HEK293T (cell line): Measurements from ENCODE around the gene RARA.

ENCODE experiments used
- BHLHE40 ChIP-seq: fragments of 450-650 bp; IDR thresholded peaks from 2 replicates; pipeline ENCODE4 v1.6.1; 2016; ENCODE audit warnings: mild to moderate bottlenecking, moderate library complexity, borderline replicate concordance
- CTBP1 ChIP-seq: fragments of 450-650 bp; IDR thresholded peaks from 2 replicates; pipeline ENCODE4 v1.6.1; 2016; ENCODE audit warnings: borderline replicate concordance
- ELF4 ChIP-seq: fragments of 450-650 bp; IDR thresholded peaks from 2 replicates; pipeline ENCODE4 v1.6.1; 2017; ENCODE audit warnings: antibody characterized with exemption
- FOXA1 ChIP-seq: fragments of 450-650 bp; IDR thresholded peaks from 2 replicates; pipeline ENCODE4 v1.6.1; 2016; ENCODE audit warnings: mild to moderate bottlenecking
- FOXK2 ChIP-seq: fragments of 450-650 bp; IDR thresholded peaks from 2 replicates; pipeline ENCODE4 v1.6.1; 2016; ENCODE audit warnings: mild to moderate bottlenecking
- FOXM1 ChIP-seq: fragments of 450-650 bp; IDR thresholded peaks from 2 replicates; pipeline ENCODE4 v1.6.1; 2017; ENCODE audit warnings: mild to moderate bottlenecking, borderline replicate concordance
- L3MBTL2 ChIP-seq: fragments of 450-650 bp; conservative IDR thresholded peaks from 2 replicates; pipeline ENCODE4 v1.6.1; 2016; ENCODE audit warnings: mild to moderate bottlenecking
- LEF1 ChIP-seq: fragments of 450-650 bp; IDR thresholded peaks from 2 replicates; pipeline ENCODE4 v1.6.1; 2017; ENCODE audit warnings: mild to moderate bottlenecking, borderline replicate concordance
- NFRKB ChIP-seq: fragments of 450-650 bp; IDR thresholded peaks from 2 replicates; pipeline ENCODE4 v1.6.1; 2016; ENCODE audit warnings: mild to moderate bottlenecking, moderate library complexity
- PKNOX1 ChIP-seq: fragments of 450-650 bp; IDR thresholded peaks from 2 replicates; pipeline ENCODE4 v1.6.1; 2016
- SP1 ChIP-seq: fragments of 450-650 bp; IDR thresholded peaks from 2 replicates; pipeline ENCODE4 v1.6.1; 2017
- SUZ12 ChIP-seq: fragments of 450-650 bp; IDR thresholded peaks from 2 replicates; pipeline ENCODE4 v1.6.1; 2016; ENCODE audit warnings: mild to moderate bottlenecking
- TARDBP ChIP-seq: fragments of 450-650 bp; IDR thresholded peaks from 2 replicates; pipeline ENCODE4 v1.6.1; 2016
- ZNF384 ChIP-seq: fragments of 450-650 bp; IDR thresholded peaks from 2 replicates; pipeline ENCODE4 v1.6.1; 2016

- TF ChIP-seq NFRKB (no peak), FOXA1 (no peak), ELF4 (no peak), BHLHE40 (no peak), FOXK2 (no peak), L3MBTL2 (no peak), SP1 (no peak), FOXM1 (no peak), ZNF384 (no peak), LEF1 (no peak), SUZ12 (no peak), CTBP1 (no peak), PKNOX1 (no peak), TARDBP (no peak)
Measured at GRCh38 chr17:40337351-40337750, 28.4 kb downstream of the RARA start.
